Hypothalamus (tissue), 51 donors: Measurements from ENCODE around the gene PYM1.
"Not testable (repeated sequence)": the region's sequence is repeated elsewhere in the genome, so short reads cannot be mapped to it uniquely, and the experiment has no call there.

Experiments
- DNase-seq, 51 donors: peaks; one replicate each; lab custom pipeline; 2025; lab: John Stamatoyannopoulos, UW

PYM1 gene

GRCh38 chr12:55919032-55919431, 8.7 kb downstream of the PYM1 start:
- not testable (repeated sequence) for DNase-seq

GRCh38 chr12:55915482-55915859, 12.2 kb downstream of the PYM1 start:
- no peak for DNase-seq

GRCh38 chr12:55912908-55913307, 14.8 kb downstream of the PYM1 start:
- no peak for DNase-seq

GRCh38 chr12:55909513-55909884, 18.2 kb downstream of the PYM1 start:
- no peak for DNase-seq

- DNase-seq, result peak in 1 of 51 donors; percentile 9
Measured at GRCh38 chr12:55908726-55909512, 18.8 kb downstream of the PYM1 start.

GRCh38 chr12:55906056-55906455, 21.6 kb downstream of the PYM1 start:
- no peak for DNase-seq

- DNase-seq, result no peak
Measured at GRCh38 chr12:55901881-55902490, 25.7 kb downstream of the PYM1 start.

GRCh38 chr12:55899082-55899481, 28.6 kb downstream of the PYM1 start:
- DNase-seq, result no peak

GRCh38 chr12:55893723-55894122, 34.0 kb downstream of the PYM1 start:
- no peak for DNase-seq

GRCh38 chr12:55891310-55891709, 36.4 kb downstream of the PYM1 start:
- DNase-seq, result no peak

GRCh38 chr12:55885113-55885512, 42.6 kb downstream of the PYM1 start:
- DNase-seq, result no peak

- no peak for DNase-seq
Measured at GRCh38 chr12:55877824-55878223, 49.9 kb downstream of the PYM1 start.

GRCh38 chr12:55875704-55876467, 51.8 kb downstream of the PYM1 start:
- peak in 1 of 51 donors; percentile 4 for DNase-seq

GRCh38 chr12:55874443-55874842, 53.3 kb downstream of the PYM1 start:
- DNase-seq, result no peak

- DNase-seq, result not testable (repeated sequence)
Measured at GRCh38 chr12:55866454-55867004, 61.2 kb downstream of the PYM1 start.

- DNase-seq, result no peak
Measured at GRCh38 chr12:55865327-55865726, 62.4 kb downstream of the PYM1 start.

GRCh38 chr12:55862931-55863330, 64.8 kb downstream of the PYM1 start:
- not testable (repeated sequence) for DNase-seq

GRCh38 chr12:55862286-55862685, 65.4 kb downstream of the PYM1 start:
- no peak for DNase-seq

- DNase-seq, result no peak
Measured at GRCh38 chr12:55861871-55862270, 65.8 kb downstream of the PYM1 start.

- DNase-seq, result no peak
Measured at GRCh38 chr12:55861396-55861795, 66.3 kb downstream of the PYM1 start.

- DNase-seq, result no peak
Measured at GRCh38 chr12:55852740-55853139, 75.0 kb downstream of the PYM1 start.
